SKM-1 treated with dmso at 0.1 percent for 144 hours (cell line): ENCODE measurements around the gene CX3CR1.
A peak's percentile ranks its signal among the peaks of the same experiment; 100 is the strongest.

Experiments
- DNase-seq: peaks from one replicate; lab custom pipeline; 2025; ENCODE audit not compliant: unreplicated experiment; lab: John Stamatoyannopoulos, UW

The CX3CR1 gene

DNA sequence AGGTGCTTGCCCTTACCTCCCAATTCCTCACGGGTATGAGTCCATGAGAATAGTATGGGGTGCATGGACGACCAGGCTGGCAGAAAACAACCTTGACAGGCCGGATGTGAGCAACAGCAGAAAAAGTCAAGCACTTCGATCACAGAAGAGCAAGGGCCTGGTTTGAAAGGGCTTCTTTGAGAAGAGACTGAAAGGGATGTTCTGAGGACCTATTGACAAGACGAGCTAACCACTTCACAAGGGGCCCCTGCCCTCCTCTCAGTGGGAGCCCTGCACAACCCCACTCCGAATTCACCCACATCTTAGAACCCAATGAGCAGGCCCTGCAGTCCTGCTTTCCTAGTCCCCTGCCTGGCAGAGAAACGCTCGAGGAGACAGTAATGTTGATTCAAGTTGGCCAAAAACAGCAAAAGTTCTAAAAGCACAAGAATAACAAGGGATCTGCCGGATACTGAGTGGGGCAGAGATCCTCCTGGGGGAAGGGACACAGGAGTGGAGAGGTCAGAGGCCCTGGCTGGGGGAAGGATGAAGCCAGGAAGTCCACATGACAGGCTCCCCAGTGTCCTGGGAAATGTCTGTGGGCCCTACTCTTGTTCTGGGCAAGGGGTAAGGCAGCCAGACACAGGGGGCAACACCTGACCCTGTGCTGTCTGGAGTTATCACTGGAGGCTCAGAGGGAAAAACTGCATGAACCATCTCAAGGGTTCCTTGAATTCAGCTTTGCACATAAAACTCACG lies 14.8 kb upstream of the CX3CR1 start:
- no peak for DNase-seq

- no peak for DNase-seq
Observed at GRCh38 chr3:39292961-39293360, 13.1 kb upstream of the CX3CR1 start.

DNA sequence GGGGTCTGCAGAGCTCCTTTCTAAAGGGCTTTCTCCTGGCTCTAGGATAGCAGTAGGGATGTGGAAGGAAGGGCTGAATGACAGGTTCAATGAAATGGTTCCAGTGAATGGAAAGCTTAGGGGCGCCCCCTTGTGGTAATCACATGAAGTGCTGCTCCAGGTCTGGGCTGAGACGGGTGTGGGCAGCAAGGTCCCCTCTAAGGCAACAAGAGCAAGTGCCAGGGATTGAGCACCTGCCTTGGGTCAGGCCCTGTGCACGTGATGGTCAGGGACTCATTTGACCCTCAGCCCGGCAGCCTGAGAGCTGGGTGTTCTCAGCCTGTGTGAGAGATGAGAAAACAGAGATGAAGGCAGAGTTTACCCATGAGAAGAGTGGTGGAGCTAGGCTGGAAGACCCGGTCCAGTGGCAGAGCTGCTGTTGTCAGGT lies 12.1 kb upstream of the CX3CR1 start:
- DNase-seq, result peak; percentile 43

DNA sequence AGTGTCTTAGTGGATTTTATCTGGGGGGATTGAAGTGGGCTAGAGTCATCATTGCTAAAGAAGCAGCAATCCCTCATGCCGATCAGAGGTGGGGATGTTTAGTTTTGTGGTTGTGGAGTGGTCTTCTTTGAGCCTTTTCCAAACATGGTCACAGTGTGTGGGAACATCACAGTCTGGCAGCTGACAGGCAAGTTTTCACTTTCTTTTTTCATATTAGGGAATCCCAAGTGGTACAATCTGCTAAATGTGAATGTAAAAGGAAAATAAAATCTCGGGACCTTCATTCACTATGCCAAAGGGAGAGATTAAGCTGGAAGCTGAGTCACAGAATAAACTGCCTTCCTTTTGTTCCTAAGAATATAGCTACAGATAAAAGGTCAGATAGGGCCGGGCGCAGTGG lies 10.4 kb upstream of the CX3CR1 start:
- no peak for DNase-seq

DNA sequence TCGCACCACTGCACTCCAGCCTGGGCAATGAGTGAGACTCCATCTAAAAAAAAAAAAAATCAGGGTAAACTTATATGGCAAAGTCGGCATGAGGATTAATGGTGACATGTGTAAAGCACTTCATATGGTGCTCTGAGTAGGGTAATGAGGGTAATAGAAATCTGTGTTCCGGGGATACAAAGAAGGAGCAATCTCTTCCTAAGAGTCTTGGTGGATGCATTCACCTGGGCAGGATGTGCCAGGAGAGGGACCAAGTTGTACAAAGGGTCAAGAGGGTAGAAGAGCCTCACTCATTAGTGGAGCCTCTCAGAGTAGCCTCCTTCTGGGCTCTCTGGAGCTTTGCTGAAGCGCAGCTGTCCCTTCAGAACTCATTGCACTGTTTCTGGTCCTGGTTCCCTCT lies 9.3 kb upstream of the CX3CR1 start:
- no peak for DNase-seq

GRCh38 chr3:39288300-39288808 lies 8.5 kb upstream of the CX3CR1 start:
- DNase-seq, result peak; percentile 82

- no peak for DNase-seq
Observed at GRCh38 chr3:39287216-39288164, 7.7 kb upstream of the CX3CR1 start.

DNA sequence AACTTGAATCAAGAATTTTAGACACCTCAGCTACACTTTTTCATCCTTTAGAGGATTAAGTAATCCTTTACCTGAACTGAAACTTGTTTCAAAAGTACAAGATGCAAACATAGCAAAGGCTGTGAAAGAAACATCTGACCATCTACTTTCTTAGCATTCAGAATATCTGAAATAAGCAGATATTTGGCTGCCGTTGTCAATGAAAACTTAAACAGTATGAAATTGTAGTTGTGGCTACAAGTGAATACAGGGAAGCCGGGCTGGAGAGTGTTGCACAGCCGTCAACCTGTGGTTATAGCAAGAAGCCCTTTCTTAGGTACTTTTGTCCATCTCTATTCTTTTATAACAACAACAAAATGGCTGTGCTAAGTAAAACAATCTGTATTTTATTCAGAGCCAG lies 6.9 kb upstream of the CX3CR1 start:
- DNase-seq, result no peak

DNA sequence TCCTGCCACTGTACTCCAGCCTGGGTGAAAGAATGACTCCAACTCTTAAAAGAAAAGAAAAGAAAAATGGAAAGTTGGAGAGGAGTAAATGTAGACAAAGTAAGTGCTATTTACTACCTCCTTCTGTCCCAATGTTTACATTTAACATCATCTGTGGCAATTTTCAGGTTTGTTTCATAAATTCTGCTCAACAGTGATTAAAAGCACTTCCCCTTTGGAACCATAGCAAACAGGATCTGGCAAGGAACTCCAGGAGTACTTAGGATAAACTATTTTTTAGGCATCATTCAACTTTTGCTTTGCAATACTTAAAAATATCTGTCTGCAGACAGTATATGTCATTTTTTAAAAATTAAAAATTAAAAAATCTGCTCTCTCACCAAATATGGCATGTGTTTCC lies 5.5 kb upstream of the CX3CR1 start:
- DNase-seq, result no peak

GRCh38 chr3:39284457-39284881 lies 4.6 kb upstream of the CX3CR1 start:
- DNase-seq, result peak; percentile 37

DNA sequence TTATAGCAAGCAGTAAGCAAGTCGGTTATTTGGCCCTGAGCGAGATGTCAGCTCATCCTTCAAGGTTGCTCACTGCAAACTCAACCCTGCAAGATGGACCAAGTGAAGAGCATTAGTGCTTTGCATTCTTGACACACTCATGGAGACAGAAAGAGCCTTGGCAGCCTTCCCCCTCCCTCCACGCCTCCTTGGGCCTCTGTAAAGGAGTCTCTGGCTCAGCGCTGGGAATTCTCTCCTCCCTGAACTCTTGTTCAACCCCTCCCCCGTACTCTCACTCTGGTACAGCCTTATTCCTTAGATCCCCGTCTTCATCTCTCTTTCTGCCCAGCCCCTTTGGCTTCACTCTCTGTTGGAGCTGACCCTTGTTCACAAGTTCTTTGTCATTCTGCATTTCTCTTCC lies 2.2 kb upstream of the CX3CR1 start:
- DNase-seq, result no peak

DNA sequence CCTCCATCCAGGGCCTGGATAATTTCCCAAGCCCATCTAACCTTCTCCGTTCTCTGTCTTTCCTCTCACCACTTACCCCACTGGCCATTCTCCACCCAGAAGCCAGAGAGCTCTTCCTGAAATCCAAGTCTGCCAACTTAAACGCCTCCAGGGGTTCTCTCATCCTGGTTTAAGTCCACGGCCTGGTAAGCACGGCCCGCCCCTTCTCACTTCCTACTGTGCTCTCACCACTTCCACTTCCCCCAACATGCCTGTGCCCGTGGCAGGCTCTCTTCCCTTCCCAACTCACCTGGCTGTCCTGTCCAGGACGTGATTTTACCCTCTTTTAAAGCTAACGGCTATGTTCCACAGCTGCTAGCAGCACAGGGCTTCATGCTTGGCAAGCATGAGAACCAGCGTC lies 1.7 kb upstream of the CX3CR1 start:
- DNase-seq, result no peak

GRCh38 chr3:39280571-39280970 lies 735 bp upstream of the CX3CR1 start:
- DNase-seq, result no peak

GRCh38 chr3:39278616-39278935 lies 1.3 kb downstream of the CX3CR1 start:
- DNase-seq, result no peak

- DNase-seq, result no peak
Observed at GRCh38 chr3:39277893-39278615, 1.8 kb downstream of the CX3CR1 start.

DNA sequence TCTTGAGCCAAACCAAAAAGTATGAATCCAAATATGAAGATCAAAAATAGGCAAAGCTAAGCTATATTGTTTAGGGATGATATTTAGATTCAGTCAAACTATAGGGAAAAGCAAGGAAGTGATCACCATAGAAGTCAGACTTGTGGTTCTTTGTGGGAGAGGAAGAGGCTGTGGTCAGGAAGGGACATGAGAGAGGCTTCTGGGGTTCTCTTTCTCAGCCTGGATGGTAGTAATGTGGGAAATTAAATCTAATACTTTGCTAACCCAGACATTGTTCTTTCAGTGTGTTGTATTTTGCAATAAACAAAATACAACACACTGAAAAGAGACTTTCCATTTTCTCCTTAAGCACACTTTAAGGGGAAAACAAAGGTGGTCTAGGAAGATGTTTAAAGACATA lies 3.1 kb downstream of the CX3CR1 start:
- DNase-seq, result no peak

DNA sequence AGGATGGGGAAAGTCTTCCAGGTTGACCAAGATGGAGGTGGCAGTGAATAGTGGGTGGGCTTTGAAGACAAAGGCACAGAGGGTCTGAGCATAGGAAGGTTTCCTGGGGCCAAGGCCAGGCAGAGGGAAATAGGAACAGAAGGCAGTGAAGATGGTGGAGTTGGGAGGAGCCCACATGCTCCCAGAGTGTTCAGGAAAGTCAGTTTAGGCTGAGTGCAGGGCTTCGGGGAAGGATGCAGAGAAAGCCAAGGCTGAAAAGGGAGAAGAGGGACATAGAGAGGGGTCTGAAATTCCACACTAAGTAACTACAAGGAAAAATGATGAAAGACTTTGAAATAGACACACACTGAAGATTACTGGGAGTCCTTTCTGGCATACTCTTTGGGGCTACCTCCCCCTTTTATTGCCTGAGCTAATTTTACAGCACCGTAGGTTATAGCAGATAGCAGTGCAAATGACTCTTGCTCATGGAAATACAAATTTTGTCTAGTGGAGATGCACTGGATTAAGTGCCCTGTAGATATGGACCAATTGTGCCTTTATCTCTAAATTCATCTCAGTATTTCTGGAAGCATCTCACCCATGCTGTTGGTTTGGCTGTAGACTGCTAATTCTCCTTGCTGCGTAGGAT lies 3.8 kb downstream of the CX3CR1 start:
- DNase-seq, result no peak

DNA sequence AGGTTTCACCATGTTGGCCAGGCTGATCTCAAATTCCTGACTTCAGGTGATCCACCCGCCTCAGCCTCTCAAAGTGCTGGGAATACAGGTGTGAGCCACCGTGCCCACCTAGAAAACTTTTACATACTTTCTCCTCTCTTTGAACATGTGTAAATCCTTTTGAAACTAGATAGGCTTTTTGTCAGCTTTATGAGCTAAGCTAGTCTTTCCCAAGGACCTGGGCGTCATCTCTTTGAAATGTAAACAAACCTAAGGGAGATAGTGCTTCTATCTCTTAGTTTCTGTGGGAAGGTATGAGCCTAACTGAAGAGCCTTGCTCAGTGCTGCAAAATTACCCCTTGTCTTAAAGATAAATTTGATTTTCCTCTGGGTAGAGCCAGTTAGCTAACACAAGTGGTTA lies 4.8 kb downstream of the CX3CR1 start:
- DNase-seq, result no peak

DNA sequence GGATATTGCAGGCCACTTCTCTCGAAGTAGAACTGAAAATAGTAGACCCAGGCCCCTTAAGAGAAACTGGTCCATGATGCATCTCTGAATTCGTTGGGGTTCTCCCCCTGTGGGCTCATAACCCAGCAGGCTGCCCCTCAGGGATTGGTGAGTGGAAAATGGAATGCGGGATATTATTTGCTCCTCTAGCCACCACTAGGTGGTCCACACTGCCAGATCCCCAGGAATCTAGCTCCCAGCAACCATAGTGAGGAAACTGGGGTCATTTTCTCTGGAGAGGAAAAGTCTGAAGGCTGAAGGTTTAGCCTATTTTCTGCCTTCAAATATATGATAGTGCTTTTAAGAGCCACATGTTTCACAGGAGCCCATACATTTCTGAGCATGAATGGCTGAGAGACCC lies 6.7 kb downstream of the CX3CR1 start:
- no peak for DNase-seq

DNA sequence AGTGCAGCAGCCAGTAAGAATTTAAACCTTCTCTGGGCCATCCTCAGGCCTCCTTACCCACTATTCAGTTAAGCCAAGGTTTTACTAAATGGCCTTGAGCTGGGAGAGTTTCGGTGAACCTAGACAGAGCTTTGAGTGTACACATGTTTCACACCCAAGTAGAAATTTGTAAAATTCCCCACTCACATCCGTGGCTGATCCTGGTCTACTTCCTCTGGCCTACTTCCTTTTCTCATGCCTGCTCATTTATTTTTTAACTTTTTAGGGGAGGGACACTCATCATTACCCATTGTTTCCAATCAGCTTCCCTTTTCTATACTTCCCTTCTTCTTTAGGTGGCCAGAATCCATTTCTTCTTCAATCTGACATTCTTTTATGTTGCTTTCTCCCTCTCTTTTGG lies 7.6 kb downstream of the CX3CR1 start:
- DNase-seq, result peak; percentile 87

DNA sequence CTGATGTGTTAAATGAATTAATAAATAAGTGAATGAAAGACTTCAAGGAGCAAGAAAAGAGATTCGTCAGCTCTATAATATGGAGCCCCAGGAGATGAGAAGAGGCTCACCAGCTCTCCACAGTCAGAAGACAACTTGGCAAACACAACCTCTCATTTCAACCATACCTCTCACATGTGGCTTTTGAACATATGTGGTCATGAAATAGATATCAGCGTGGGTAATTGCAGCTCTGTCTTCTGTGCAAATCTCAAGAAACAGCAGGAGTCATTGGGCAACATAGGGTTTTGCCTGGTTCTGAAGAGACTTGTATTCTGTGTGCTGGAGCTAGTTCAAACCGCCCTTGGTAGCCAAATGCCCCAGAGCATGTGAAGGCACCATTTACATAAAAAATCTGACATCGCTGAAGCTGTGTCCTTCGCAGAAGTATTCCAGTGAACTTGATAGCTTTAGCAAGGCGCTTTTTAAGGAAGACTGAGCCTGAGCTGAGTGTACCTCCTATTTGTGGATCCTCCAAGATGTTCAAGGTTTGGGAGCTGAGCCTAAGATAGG lies 8.4 kb downstream of the CX3CR1 start:
- DNase-seq, result no peak
